ENCODE data around the gene IQSEC1.

IQSEC1 gene

DNA sequence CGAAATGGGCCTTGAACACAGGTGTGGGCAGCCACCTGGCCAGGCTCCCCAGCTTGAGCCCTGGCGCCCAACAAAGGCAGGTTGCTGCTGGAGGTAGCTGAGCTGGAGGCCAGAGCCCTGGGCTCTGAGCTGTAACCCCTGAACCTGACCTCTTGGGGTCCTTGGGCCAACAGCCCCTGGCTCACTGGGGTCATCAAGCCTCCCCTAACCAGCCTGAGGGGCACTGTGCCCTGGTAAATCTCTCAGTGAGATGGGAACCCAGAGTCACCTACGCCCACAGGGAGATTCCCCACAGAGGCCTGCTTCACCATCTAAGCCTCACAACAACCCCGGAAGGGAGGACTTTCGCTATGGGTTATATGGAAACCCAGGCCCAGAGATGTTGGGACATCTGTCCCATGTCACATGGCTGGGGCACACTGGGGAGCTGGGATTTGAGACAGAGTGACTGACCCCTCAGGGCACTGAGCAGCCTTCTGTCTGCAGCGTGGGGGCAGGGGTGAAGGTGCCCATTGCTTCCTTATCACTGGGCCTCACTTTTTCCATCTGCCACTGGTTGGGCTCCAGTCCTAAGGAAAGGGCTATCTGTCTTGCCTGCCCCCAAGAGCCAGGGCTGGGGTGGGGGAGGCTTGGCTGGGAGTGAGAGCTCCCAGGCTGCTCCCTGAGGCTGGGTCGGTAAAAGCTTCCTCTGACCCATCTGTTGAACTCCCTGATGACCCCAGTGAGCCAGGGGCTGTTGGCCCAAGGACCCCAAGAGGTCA lies 59.1 kb downstream of the IQSEC1 start:
- TF ChIP-seq FOXP2 (optimal IDR thresholded peaks at IDR 0.05; ENCODE audit: borderline replicate concordance, extremely low read depth, extremely low read length, insufficient read depth): no peak
- TF ChIP-seq, protein P1, sequence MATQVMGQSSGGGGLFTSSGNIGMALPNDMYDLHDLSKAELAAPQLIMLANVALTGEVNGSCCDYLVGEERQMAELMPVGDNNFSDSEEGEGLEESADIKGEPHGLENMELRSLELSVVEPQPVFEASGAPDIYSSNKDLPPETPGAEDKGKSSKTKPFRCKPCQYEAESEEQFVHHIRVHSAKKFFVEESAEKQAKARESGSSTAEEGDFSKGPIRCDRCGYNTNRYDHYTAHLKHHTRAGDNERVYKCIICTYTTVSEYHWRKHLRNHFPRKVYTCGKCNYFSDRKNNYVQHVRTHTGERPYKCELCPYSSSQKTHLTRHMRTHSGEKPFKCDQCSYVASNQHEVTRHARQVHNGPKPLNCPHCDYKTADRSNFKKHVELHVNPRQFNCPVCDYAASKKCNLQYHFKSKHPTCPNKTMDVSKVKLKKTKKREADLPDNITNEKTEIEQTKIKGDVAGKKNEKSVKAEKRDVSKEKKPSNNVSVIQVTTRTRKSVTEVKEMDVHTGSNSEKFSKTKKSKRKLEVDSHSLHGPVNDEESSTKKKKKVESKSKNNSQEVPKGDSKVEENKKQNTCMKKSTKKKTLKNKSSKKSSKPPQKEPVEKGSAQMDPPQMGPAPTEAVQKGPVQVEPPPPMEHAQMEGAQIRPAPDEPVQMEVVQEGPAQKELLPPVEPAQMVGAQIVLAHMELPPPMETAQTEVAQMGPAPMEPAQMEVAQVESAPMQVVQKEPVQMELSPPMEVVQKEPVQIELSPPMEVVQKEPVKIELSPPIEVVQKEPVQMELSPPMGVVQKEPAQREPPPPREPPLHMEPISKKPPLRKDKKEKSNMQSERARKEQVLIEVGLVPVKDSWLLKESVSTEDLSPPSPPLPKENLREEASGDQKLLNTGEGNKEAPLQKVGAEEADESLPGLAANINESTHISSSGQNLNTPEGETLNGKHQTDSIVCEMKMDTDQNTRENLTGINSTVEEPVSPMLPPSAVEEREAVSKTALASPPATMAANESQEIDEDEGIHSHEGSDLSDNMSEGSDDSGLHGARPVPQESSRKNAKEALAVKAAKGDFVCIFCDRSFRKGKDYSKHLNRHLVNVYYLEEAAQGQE (IDR thresholded peaks at IDR 0.05; ENCODE audit: insufficient read depth in 1 of 2, low read depth in 2 of 2, low read length in 2 of 2): no peak
- no peak for TF ChIP-seq SIN3A (IDR thresholded peaks at IDR 0.05; ENCODE audit: borderline replicate concordance, insufficient read depth, low read length)
- no peak for TF ChIP-seq TAF1 (IDR thresholded peaks at IDR 0.05; ENCODE audit: borderline replicate concordance, insufficient read depth, low read length)

GRCh38 chr3:13013566-13013965 lies 59.7 kb downstream of the IQSEC1 start:
- TF ChIP-seq, protein P1 (IDR thresholded peaks at IDR 0.05; ENCODE audit: insufficient read depth in 1 of 2, low read depth in 2 of 2, low read length in 2 of 2): no peak
- TF ChIP-seq TAF1 (IDR thresholded peaks at IDR 0.05; ENCODE audit: borderline replicate concordance, insufficient read depth, low read length): no peak
- TF ChIP-seq SIN3A (IDR thresholded peaks at IDR 0.05; ENCODE audit: borderline replicate concordance, insufficient read depth, low read length): no peak
- TF ChIP-seq FOXP2 (optimal IDR thresholded peaks at IDR 0.05; ENCODE audit: borderline replicate concordance, extremely low read depth, extremely low read length, insufficient read depth): no peak
- TF ChIP-seq POLR2AphosphoS5 (IDR thresholded peaks at IDR 0.05; ENCODE audit: low read depth, low read length): no peak

DNA sequence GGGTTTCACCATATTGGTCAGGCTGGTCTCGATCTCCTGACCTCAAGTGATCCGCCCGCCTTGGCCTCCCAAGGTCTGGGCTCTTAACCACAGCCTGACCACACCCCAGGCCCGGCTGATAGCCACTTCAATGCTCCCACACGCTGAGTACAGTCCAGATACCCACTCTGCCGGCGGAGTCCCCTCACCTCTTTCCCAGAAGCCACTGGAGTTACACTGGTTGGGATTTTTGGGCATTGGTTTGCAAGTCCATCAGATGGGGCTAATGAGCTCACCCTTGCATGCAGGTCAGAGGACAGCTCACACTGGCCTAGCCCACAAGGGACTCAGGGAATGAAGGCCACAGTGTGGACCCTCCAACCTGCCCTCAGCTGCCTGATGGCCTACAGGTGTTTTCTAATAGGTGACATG lies 60.1 kb downstream of the IQSEC1 start:
- TF ChIP-seq TAF1 (IDR thresholded peaks at IDR 0.05; ENCODE audit: borderline replicate concordance, insufficient read depth, low read length) (no peak), POLR2AphosphoS5 (IDR thresholded peaks at IDR 0.05; ENCODE audit: low read depth, low read length) (no peak), SIN3A (IDR thresholded peaks at IDR 0.05; ENCODE audit: borderline replicate concordance, insufficient read depth, low read length) (no peak), FOXP2 (optimal IDR thresholded peaks at IDR 0.05; ENCODE audit: borderline replicate concordance, extremely low read depth, extremely low read length, insufficient read depth) (no peak)
- TF ChIP-seq, protein P1 (IDR thresholded peaks at IDR 0.05; ENCODE audit: insufficient read depth in 1 of 2, low read depth in 2 of 2, low read length in 2 of 2): no peak

DNA sequence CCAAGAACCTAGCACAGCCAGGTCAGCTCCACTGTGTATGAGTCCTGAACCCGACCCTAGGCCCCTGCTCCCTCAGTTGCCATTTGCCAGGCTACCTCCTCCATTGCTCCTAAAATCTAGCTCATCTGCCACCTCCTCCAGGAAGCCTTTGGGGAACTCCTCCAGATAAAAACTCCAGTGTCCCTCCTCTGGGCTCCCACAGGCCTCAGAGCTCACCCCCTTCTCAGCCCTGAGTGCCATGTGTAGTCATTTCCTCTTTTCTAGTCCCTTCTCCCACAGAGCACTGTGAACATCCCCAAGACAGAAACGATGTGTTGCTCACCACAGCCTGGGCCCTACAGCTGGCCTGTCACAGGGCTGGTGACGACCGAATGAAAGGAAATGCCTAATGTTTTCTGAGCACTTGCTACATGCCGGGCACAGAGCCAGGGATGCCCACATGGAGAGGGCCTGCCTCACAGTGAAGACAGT lies 61.0 kb downstream of the IQSEC1 start:
- TF ChIP-seq, protein P1 (IDR thresholded peaks at IDR 0.05; ENCODE audit: insufficient read depth in 1 of 2, low read depth in 2 of 2, low read length in 2 of 2): no peak
- TF ChIP-seq FOXP2 (optimal IDR thresholded peaks at IDR 0.05; ENCODE audit: borderline replicate concordance, extremely low read depth, extremely low read length, insufficient read depth) (no peak), POLR2AphosphoS5 (IDR thresholded peaks at IDR 0.05; ENCODE audit: low read depth, low read length) (no peak), SIN3A (IDR thresholded peaks at IDR 0.05; ENCODE audit: borderline replicate concordance, insufficient read depth, low read length) (no peak), TAF1 (IDR thresholded peaks at IDR 0.05; ENCODE audit: borderline replicate concordance, insufficient read depth, low read length) (no peak)
